Right lobe of liver (tissue), 6 donors: ENCODE data around the gene PPP1R14B. TPM values are rescaled to one million over a fixed set of nuclear protein-coding genes. Genes with fewer than 3 reads are reported as not detected.

Source experiments
- ATAC-seq, 4 donors: fragments of 200-7000 bp; cut with Tn5 transposase; one replicate each; pipeline ENCODE4 v1.9.1; 2020; ENCODE audit warnings: mild to moderate bottlenecking in 4 of 4, moderate library complexity in 4 of 4
- DNase-seq, 3 donors: peaks; one replicate each; pipeline ENCODE4 v3.0.0-alpha.2; 2020
- H3K27ac ChIP-seq, 3 donors: fragments of 200-600 bp; one replicate each; pipeline ENCODE4 v1.8.0; 2022
- H3K27me3 ChIP-seq, 2 donors: fragments of 200-600 bp; one replicate each; pipeline ENCODE4 v1.8.0; 2022
- H3K36me3 ChIP-seq, 4 donors: fragments of 200-600 bp; sonication (generic) in 1 of 4; one replicate each; pipeline versions ENCODE4 v1.5.1 to v1.8.0; 2017 to 2022; ENCODE audit warnings: control low read depth in 1 of 4
- H3K4me1 ChIP-seq, 4 donors: fragments of 200-600 bp; sonication (generic) in 1 of 4; one replicate each; pipeline versions ENCODE4 v1.5.1 to v1.8.0; 2017 to 2022; ENCODE audit warnings: control low read depth in 1 of 4
- H3K4me3 ChIP-seq, 3 donors: fragments of 200-600 bp; one replicate each; pipeline ENCODE4 v1.8.0; 2022
- H3K9me3 ChIP-seq, 4 donors: fragments of 200-600 bp; sonication (generic) in 1 of 4; one replicate each; pipeline versions ENCODE4 v1.5.1 to v1.8.0; 2017 to 2022; ENCODE audit warnings: control low read depth in 1 of 4
- POLR2A ChIP-seq: fragments of 450-650 bp; IDR thresholded peaks from one replicate; pipeline ENCODE4 v1.6.1; 2017; ENCODE audit warnings: antibody characterized with exemption, mild to moderate bottlenecking
- WGBS: methylation state at CpG from one replicate; pipeline ENCODE4 v1.1.6; 2018; ENCODE audit warnings: low coverage, low lambda C conversion rate; ENCODE audit not compliant: insufficient coverage; ENCODE audit errors: missing lambda C conversion rate; 5-methylcytosine and 5-hydroxymethylcytosine counted together
- intact Hi-C, 2 donors: fragments of 100-400 bp; cut with DNase I; formaldehyde crosslinking; loops; one replicate each; pipeline versions ENCODE4 v1.11.2 to v1.14.1; 2022
- long read RNA-seq: library from polyadenylated mRNA; unstranded; transcript quantifications from one replicate; pipeline ENCODE4 v2.0.0, GENCODE V29; 2019
- total RNA-seq, 6 experiments: library from RNA; depleted of rRNA in 2 of 6; stranded (reverse); fragments of >200 nt in 2 of 6; fragmentation: NEBNext Ultra II Directional in 3 of 6; extraction: Animal tissue kit (Norgen Biotek cat#: 25700) in 3 of 6; gene quantifications; one replicate each; pipeline versions ENCODE4 v1.1.0 to v1.2.4, GENCODE V29; 2016 to 2023
- TF ChIP-seq, protein P1 (sequence below), 4 donors: fragments of 200-600 bp in 3 of 4; fragments of 450-650 bp in 1 of 4; IDR thresholded peaks; one replicate each; pipeline versions ENCODE4 v1.5.1 to v1.8.0; 2016 to 2022; ENCODE audit warnings: antibody characterized with exemption in 4 of 4, mild to moderate bottlenecking in 2 of 4
- donor health status: DM: no; HTN: yes; CAD: no.
- donor health status: DM: no; HTN: no; CAD: no.
- donor health status: DM: no; HTN: no; CAD: no.
- donor health status: DM: no; HTN: yes; CAD: no.
- donor health status: DM: no; HTN: yes; CAD: no.

The PPP1R14B gene, protein sequence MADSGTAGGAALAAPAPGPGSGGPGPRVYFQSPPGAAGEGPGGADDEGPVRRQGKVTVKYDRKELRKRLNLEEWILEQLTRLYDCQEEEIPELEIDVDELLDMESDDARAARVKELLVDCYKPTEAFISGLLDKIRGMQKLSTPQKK
- total RNA-seq = 10 to 100 TPM; 34.1 to 90.3 (median 49.7) TPM
- long read RNA-seq = 0 reads

DNA sequence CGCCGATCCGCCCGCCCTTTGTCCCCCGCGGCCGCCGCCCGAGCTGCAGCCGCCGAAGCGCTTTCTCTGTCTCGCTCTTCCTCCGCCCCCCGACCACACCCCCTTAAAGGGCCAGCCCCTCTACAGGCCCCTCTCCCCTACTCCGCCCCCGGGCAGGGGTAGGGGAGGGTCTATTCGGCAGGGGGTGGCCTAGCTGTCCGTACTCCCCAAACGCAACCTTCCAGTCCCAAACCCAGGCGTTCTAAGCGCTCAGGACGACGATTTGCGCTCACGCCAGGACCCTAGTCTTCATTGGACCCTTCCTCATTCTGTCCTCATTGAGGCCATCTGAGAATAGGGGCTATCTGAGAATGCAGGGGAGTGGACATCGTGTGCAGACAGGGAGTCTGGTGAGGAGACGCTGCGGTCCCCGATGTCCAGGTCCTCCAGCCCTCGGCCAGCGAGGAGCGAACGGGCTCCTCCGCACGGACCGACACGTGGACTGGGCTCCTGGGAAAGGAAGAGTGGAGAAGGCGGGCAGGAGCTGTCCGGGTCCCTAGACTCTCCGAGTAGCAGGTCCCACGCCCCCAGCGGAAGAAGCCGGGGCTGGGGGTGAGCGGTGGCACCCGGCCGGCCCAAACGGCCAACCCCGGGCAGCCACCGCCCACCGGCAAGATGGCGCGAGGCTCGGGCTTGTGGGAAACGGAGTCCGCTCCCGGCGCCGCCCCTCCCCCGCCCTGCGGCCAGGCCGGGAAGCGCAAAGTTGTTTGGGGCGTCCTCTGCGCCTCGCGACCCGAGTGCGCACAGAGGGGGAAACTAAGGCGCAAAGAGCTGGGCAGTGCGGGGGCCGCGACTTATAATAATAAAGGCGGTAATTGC is at the start of gene PPP1R14B:
TSS of gene PPP1R14B (minus strand) at position 73 of the 858 bp plus-strand sequence. CDS start 270 bp downstream, outside the sequence.
- ATAC-seq = peak; percentile 58 to 73 (median 70)
- H3K4me3 ChIP-seq = peak within 1 kb of the TSS; percentile 74 to 76 (median 75)
- 0% methylated on average over 4 of the region's 74 CpGs for WGBS
- intact Hi-C loops = no loop called here
- H3K4me1 ChIP-seq = peaks cover 0 to 33% (median 16%) of the 10 kb centered on the region in 4 donors
- peaks cover 0 to 5% (median 2%) of the 10 kb centered on the region in 4 donors for H3K36me3 ChIP-seq
- TF ChIP-seq, protein P1, sequence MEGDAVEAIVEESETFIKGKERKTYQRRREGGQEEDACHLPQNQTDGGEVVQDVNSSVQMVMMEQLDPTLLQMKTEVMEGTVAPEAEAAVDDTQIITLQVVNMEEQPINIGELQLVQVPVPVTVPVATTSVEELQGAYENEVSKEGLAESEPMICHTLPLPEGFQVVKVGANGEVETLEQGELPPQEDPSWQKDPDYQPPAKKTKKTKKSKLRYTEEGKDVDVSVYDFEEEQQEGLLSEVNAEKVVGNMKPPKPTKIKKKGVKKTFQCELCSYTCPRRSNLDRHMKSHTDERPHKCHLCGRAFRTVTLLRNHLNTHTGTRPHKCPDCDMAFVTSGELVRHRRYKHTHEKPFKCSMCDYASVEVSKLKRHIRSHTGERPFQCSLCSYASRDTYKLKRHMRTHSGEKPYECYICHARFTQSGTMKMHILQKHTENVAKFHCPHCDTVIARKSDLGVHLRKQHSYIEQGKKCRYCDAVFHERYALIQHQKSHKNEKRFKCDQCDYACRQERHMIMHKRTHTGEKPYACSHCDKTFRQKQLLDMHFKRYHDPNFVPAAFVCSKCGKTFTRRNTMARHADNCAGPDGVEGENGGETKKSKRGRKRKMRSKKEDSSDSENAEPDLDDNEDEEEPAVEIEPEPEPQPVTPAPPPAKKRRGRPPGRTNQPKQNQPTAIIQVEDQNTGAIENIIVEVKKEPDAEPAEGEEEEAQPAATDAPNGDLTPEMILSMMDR (IDR thresholded peaks at IDR 0.05) = peak in 3 of 4 donors; percentile 15 to 25 (median 19)
- TF ChIP-seq POLR2A = peak; percentile 21
- H3K27me3 ChIP-seq = no peaks in the 10 kb centered on the region
- H3K27ac ChIP-seq = peak within 1 kb of the TSS; percentile 46 to 80 (median 48)
- H3K9me3 ChIP-seq = no peaks in the 10 kb centered on the region
- peak; percentile 91 to 93 (median 92) for DNase-seq

DNA sequence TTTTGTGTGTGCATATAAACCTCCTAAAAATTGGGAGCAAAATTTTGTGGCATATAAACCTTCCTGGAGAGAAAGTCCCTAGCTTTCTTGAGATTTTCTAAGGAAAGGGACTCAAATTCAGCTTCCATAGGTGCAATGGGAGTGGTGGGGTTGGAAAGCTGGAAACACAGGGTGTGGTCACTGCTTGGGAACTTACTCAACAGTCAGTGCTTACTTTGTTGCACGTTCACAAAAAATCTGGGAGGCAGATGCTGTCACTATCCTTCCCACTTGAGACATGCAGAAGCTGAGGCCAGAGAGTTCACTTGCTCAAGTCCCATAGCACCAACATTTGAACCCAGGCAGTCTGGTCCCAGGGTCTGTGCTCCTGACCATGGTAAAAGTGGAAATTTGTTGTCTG is 49.5 kb upstream of the PPP1R14B start:
- TF ChIP-seq, protein P1 (IDR thresholded peaks at IDR 0.05) = no peak
- no peak for TF ChIP-seq POLR2A
- DNase-seq (no peak), ATAC-seq (no peak)
- Histone ChIP-seq H3K36me3 (no peaks in the 10 kb centered on the region), H3K9me3 (no peaks in the 10 kb centered on the region), H3K27me3 (peaks cover 0 to 44% of the 10 kb centered on the region in 2 donors), H3K27ac (no peak overlapping the region), H3K4me1 (peaks cover 0 to 32% (median 7%) of the 10 kb centered on the region in 4 donors), H3K4me3 (no peak overlapping the region)
- intact Hi-C loops = no loop called here
- no CpG with 5 or more reads among the region's 1 CpG for WGBS

DNA sequence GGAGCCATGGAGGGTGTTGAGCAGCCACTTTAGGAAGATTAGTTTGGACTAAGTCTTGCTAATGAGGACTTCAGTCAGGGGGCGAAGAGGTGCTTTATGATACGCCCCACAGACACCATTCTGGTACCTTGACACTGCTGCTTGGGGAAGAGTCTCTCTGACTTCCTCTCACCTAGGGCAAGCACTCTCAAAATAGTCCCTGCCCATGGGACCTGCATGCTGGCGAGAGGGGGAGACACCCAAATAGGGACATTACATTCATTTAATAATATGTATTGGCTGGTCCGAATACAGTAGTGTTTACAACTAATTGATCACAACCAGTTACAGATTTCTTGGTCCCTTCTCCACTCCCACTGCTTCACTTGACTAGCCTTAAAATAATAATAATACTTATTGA is 49.0 kb upstream of the PPP1R14B start:
- Histone ChIP-seq H3K4me3 (no peak overlapping the region), H3K36me3 (no peaks in the 10 kb centered on the region), H3K27me3 (peaks cover 0 to 44% of the 10 kb centered on the region in 2 donors), H3K4me1 (peaks cover 0 to 31% (median 7%) of the 10 kb centered on the region in 4 donors), H3K27ac (no peak overlapping the region), H3K9me3 (no peaks in the 10 kb centered on the region)
- WGBS = 67% methylated on average over 1 of the region's 4 CpGs
- intact Hi-C loops = no loop called here
- ATAC-seq = no peak
- no peak for TF ChIP-seq POLR2A
- TF ChIP-seq, protein P1 (IDR thresholded peaks at IDR 0.05) = no peak
- no peak for DNase-seq

DNA sequence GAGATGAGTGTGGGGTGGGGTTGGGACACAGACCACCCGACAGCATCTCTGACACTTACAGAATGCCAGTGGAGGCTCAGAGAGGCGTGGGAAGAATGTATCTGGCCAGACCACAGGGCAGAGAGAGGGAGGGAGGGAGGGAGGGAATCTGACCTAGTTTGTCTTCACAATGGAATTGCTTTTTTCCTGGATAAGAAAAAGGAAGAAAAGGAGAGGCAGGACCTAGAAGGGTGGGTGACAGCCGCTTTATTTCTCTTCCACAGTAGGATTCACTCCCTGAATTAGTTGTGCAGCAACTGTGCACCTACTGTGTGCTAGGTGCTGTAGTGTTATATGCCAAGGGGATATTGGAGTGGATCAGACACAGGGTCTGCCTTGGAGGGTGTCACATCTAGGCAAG is 48.0 kb upstream of the PPP1R14B start:
- ATAC-seq (no peak), DNase-seq (no peak)
- Histone ChIP-seq H3K27ac (no peak overlapping the region), H3K4me3 (no peak overlapping the region), H3K27me3 (peaks cover 0 to 37% of the 10 kb centered on the region in 2 donors), H3K36me3 (no peaks in the 10 kb centered on the region), H3K9me3 (no peaks in the 10 kb centered on the region), H3K4me1 (peaks cover 0 to 21% (median 2%) of the 10 kb centered on the region in 4 donors)
- WGBS = 47% methylated on average over 3 of the region's 3 CpGs
- intact Hi-C loops = no loop called here
- TF ChIP-seq, protein P1 (IDR thresholded peaks at IDR 0.05) = no peak
- no peak for TF ChIP-seq POLR2A
